Activated CD8-positive, alpha-beta memory T cell treated with anti-CD3 and anti-CD28 coated beads for 1 hour (primary cell): ENCODE data around the gene LCAT.
"Not testable (repeated sequence)": the region's sequence is repeated elsewhere in the genome, so short reads cannot be mapped to it uniquely, and the experiment has no call there.

Source experiments
- DNase-seq, 2 donors: peaks; one replicate each; pipeline ENCODE4 v3.0.0-alpha.2; 2020; ENCODE audit warnings: low read depth in 1 of 2; ENCODE audit errors: extremely low read depth in 1 of 2

Gene LCAT

GRCh38 chr16:67948015-67948414, 4.1 kb upstream of the LCAT start:
- no peak for DNase-seq

- no peak for DNase-seq
Measured at GRCh38 chr16:67946966-67947558, 3.1 kb upstream of the LCAT start.

DNA sequence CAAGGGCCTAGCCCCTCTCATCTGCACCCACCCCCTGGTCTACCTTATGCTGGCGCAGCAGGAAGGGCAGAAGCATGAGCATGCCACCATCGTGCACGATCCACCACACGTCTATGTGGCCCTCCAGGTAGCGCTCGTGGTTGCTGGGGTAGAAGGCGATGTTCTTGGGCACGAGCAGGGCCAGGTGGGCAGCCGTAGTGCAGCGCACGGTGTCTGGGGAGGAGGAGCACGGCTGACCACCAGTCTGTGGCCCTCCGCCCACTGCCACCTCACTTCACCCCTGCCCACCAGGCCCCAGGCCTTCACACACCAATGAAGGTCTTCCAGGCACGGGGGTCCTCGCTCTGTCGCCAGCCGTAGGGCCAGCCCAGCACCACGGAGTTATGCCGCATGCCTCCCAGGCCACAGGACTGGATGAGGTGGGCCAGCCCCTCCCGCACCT, 2.2 kb upstream of the LCAT start:
- no peak for DNase-seq

GRCh38 chr16:67945392-67945933, 1.5 kb upstream of the LCAT start:
- DNase-seq, result no peak

- DNase-seq, result no peak
Measured at GRCh38 chr16:67944690-67945391, 921 bp upstream of the LCAT start.

DNA sequence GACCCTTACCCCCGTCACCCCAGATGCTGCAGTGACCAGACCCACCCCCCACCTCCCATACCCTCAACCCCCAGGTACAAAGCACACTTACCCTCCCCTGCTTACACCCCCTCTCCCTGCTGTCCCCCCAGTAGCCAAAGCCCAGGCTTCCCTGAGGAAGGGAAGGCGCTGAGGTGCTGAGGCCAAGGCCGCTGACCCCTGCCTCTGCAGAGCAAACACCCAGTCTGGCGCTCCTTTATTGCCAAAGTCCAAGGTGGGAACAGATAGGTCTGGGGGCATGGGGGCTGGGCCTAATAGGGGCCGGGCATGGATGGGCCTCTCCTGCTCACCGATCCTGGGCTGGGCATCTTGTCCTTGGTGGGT, 683 bp downstream of the LCAT start:
- no peak for DNase-seq

- DNase-seq, result no peak
Measured at GRCh38 chr16:67942510-67943255, 1.2 kb downstream of the LCAT start.

DNA sequence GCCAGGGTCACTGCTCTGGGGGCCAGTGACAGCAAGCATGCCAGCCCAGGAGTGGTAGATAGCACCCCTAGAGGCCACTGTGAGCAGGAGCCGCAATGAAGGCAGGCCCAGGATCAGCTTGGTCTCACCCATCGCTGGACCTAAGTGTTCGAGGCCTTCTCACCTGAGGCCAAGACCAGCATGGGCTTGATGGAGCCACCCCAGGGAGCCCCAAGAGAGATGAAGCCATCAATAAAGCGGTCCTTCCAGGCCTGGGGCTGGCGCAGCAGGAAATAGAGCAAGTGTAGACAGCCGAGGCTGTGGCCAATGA, 1.8 kb downstream of the LCAT start:
- no peak for DNase-seq

- DNase-seq, result no peak
Measured at GRCh38 chr16:67941469-67942199, 2.3 kb downstream of the LCAT start.

DNA sequence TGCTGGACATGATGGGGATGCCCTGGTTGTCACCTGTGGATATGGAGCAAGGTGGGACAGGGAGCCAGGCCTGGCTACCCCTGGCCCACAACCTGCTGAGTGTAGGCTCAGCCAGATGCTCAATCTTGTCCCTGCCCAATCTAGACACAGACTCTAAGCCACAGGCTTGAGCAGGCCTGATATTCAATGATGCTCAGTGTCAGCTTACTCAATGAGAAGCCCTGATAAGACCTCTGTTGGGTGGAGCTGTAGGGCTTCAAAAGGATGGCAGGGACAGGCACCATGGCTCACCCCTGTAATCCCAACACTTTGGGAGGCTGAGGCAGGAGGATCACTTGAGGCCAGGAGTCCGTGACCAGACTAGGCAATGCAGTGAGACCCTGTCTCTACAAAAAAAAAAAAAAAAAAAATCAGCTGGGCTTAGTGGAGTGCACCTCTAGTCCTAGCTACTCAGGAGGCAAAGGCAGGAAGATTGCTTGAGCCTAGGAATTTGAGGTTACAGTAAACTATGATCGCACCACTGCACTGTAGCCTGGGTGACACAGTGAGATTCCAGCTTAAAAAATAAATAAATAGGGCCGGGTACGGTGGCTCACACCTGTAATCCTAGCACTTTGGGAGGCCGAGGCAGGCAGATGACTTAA, 3.4 kb downstream of the LCAT start:
- DNase-seq, result no peak

DNA sequence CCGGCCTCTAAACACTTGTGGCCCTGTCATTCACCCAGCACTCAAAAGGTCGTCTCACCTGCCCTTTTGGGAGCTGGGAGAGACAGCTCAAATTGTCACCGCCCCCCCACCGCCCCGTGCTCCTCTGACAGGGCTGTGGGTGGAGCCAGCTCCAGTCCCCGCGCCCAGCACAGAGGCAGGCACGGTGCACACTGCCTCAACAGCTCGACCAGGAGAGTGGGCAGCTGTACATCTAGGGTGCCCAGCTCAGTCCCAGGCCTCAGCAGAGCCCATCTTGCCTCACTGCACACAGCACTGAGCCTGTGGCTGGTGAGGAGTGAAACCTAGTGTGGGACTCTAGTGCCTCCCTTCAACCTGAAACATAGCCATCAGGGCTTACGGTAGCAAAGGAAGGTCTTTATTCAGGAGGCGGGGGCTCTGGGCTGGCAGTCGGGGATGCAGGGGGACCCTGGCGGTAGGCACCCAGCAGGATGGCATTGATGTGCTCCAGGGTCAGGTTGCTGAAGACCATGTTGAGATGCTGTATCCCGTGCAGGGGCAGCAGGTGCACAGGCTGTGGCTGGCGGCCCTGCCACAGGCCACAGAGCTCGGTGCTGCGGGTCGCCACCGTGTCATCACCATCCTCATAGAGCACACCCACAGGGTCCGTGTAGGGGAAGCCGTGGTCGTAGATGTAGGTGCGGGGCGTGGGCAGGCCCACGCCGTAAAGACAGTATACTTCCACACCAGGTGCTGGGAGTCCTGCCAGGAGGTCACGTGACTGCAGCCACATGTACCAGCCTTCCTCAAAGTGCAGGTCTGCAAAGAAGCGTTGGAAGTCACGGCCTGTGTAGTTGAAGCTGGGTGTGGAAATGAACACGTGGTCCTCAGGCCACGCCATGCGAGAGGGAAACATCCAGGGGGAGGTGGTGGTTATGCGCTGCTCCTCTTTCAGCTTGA, 4.1 kb downstream of the LCAT start:
- no peak for DNase-seq

DNA sequence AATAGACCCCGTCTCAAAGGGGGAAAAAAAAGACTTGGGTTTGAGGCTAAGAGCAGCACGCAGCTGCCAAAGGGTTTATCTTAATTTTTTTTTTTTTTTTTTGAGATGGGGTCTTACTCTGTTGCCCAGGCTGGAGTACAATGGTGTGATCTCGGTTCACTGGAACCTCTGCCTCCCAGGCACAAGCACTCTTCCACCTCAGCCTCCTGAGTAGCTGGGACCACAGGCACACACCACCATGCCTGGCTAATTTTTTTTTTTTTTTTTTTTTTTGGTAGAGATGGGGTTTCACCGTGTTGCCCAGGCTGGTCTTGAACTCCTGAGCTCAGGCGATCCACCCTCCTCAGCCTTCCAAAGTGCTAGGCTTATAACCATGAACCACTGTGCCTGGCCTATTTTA, 6.2 kb downstream of the LCAT start:
- DNase-seq, result not testable (repeated sequence)

GRCh38 chr16:67936880-67937605, 6.9 kb downstream of the LCAT start:
- DNase-seq, result peak in 1 of 2 donors; percentile 49

DNA sequence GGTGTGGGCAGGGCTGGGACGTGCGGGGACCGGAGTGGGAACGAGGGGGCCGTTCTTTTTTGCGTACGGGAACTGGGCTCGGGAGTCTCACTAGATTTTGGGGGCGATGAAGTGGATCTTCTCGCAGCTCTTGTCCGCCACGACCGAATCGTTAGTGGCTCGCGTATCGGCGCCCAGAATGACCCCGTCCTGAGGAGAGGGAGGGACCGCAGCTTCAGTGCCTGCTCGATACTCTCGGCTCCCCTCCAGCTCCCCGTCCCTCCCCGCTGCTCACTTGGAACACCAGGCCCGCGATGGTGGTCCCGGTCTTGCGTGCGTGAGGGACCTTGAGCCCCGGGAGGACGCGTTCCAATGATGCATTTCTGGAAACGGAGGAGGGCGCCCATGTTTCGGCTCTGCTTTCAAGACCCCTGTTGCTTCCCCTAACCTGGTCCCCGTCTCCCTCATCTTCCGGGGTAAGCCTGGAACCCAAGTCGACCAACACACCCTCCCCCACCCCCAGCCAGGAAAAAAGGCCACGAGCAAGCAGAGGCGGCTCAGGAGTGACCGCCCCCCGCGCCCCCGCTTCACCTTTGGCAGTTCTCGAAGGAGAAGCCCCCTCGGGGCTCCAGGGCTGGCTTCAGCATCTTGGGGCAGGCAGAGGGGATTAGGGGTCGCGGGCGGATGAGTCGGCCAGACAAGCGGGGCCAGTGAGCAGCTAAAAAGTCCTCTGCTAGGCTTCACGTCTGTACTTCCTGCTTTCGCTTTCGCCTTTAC, 7.6 kb downstream of the LCAT start, which contains the start of gene PSMB10:
TSS of gene PSMB10 (minus strand) at position 727 of the 756 bp plus-strand sequence. CDS start at position 626, 101 bp downstream.
- peak; percentile 10 to 21 for DNase-seq

DNA sequence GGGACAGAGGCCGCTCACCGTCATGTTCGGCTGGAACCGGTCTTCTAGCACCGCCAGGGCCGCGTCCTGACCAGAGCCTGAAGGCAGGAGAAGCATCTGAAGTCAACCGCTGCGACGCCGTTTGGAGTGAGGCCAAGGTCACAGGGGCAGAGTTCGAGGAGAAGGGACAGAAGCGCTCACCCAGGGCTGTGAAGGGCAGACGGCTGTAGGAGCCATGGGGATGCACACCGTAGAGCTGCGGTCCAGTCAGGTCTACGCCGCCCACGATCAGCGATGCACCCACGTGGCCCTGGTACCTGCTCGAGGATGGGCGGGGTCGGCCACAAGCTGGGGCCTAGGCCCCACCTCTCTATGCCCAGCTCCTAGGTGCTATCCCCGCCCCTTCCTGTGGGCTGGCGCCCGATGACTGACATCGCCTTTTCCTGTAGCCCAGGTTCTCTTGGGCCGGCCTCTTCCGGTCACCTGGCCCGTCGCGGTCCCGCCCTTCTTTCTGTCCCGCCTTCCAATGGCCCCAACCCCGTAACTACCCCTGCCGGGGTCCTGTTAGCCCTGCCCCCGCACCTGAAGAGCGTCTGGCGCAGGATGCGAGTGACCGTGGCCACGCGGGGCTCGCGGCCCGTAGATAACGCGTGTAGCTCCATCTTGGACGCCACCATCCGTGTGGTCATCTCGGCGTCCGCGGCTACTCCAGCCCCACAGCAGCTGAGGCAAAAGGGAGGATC, 8.4 kb downstream of the LCAT start:
- DNase-seq, result peak; percentile 82 to 84

DNA sequence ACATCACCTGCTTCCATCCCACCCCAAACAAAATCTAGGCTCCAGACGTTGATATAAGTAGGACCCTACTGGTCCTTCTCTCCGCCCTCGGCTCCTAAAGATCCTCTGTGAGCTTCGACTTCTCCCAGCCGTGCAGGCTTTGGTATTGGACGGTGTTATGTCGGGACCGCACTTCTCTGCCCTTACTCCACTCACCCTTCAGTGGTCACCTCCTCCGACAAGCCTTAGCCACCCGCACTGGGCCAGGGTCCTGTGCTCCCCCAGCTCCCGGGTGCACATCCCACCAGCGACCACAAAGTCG, 8.9 kb downstream of the LCAT start:
- DNase-seq, result no peak

DNA sequence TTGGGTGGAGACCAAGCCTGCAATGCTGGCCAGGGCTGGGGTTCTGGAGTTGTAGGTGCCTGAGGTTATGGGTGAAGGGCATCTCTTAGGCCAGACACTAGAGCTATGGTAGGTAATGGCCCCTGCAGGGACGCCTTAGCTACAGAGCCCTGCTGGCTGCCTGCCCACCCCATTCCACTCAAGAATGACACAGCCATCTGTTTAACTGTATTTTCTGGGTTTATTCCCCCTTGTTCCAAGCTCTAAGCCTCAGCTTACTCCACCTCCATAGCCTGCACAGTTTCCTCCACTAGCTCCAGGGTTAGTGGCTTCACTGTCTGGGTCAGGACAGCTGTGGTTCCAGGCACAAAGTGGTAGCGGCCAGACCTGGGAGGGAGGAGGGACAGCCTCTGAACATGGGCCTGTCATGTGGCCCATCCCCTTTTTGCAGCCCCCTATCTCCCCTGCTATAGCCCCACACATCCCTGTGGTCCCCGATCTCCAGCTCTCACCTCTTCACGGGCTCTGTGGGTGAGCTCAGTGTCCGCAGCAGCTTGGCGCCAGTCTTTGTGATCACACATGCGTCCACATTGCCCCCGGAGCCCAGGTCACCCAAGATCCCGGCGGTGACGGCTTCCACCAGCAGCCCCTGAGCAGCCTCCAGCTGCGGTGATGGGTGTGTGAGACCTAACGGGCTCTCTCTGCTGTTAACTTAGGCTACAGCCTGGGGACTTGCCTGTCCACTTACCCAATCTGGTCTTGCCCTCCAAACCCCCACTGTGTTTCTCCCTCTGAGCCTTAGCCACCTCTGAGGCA, 9.4 kb downstream of the LCAT start:
- no peak for DNase-seq
